GM23338 (cell line): ENCODE measurements around the gene PROSER2. TPM values are rescaled to one million over a fixed set of nuclear protein-coding genes. Genes with fewer than 3 reads are reported as not detected.

Source experiments
- ATAC-seq: fragments of 200-7000 bp; cut with Tn5 transposase; 3 replicates; pipeline ENCODE4 v1.9.1; 2020
- DNase-seq: peaks from one replicate; pipeline ENCODE4 v3.0.0-alpha.2; 2015; ENCODE audit warnings: low spot score
- H2AFZ ChIP-seq: fragments of 200-600 bp; sonication (generic); 2 replicates; pipeline ENCODE4 v1.8.0; 2016; ENCODE audit warnings: antibody characterized with exemption, mild to moderate bottlenecking, moderate library complexity
- H3F3A ChIP-seq: fragments of 200-600 bp; sonication (generic); replicated peaks from 2 replicates; pipeline ENCODE4 v1.8.0; 2017; ENCODE audit warnings: antibody characterized with exemption, mixed run types, low read depth
- H3K27ac ChIP-seq: fragments of 200-600 bp; sonication (generic); 2 replicates; pipeline ENCODE4 v1.6.1; 2016; ENCODE audit warnings: low read depth
- H3K27me3 ChIP-seq: fragments of 200-600 bp; sonication (generic); 2 replicates; pipeline ENCODE4 v1.8.0; 2016; ENCODE audit warnings: mild to moderate bottlenecking, mixed run types, moderate library complexity; ENCODE audit not compliant: insufficient read depth
- H3K36me3 ChIP-seq: fragments of 200-600 bp; sonication (generic); 2 replicates; pipeline ENCODE4 v1.8.0; 2016; ENCODE audit warnings: mild to moderate bottlenecking; ENCODE audit not compliant: insufficient read depth
- H3K4me1 ChIP-seq: fragments of 200-600 bp; sonication (generic); 2 replicates; pipeline ENCODE4 v1.8.0; 2016; ENCODE audit warnings: mild to moderate bottlenecking, moderate library complexity; ENCODE audit not compliant: insufficient read depth
- H3K4me2 ChIP-seq: fragments of 200-600 bp; sonication (generic); 2 replicates; pipeline ENCODE4 v1.7.1; 2017; ENCODE audit warnings: mixed run types
- H3K4me3 ChIP-seq: fragments of 200-600 bp; sonication (generic); 2 replicates; pipeline ENCODE4 v1.6.1; 2016; ENCODE audit warnings: mixed run types
- H3K79me2 ChIP-seq: fragments of 200-600 bp; sonication (generic); replicated peaks from 2 replicates; pipeline ENCODE4 v1.8.0; 2017; ENCODE audit warnings: mild to moderate bottlenecking; ENCODE audit not compliant: insufficient read depth
- H3K9me2 ChIP-seq: fragments of 200-600 bp; sonication (generic); 2 replicates; pipeline ENCODE4 v1.8.0; 2017; ENCODE audit not compliant: insufficient read depth
- H4K20me1 ChIP-seq: fragments of 200-600 bp; sonication (generic); replicated peaks from 2 replicates; pipeline ENCODE4 v1.8.0; 2017; ENCODE audit warnings: mild to moderate bottlenecking; ENCODE audit not compliant: insufficient read depth
- H3K27ac Mint-ChIP-seq: 2 replicates; pipeline ENCODE4 v1.8.0; 2020; ENCODE audit warnings: inconsistent platforms, mild to moderate bottlenecking, moderate library complexity, mixed read lengths
- H3K27me3 Mint-ChIP-seq: 3 replicates; pipeline ENCODE4 v1.8.0; 2022; ENCODE audit warnings: low read depth, mild to moderate bottlenecking, moderate library complexity, mixed read lengths, inconsistent platforms; ENCODE audit not compliant: insufficient read depth, poor library complexity
- H3K36me3 Mint-ChIP-seq: 3 replicates; pipeline ENCODE4 v1.8.0; 2021; ENCODE audit warnings: low read depth, mild to moderate bottlenecking, inconsistent platforms, moderate library complexity, mixed read lengths
- H3K4me1 Mint-ChIP-seq: 3 replicates; pipeline ENCODE4 v1.8.0; 2020; ENCODE audit warnings: mild to moderate bottlenecking, inconsistent platforms, mixed read lengths
- H3K4me3 Mint-ChIP-seq: 3 replicates; pipeline ENCODE4 v1.8.0; 2021; ENCODE audit warnings: moderate library complexity, mild to moderate bottlenecking, inconsistent platforms, mixed read lengths
- H3K9me3 Mint-ChIP-seq: 3 replicates; pipeline ENCODE4 v1.8.0; 2020; ENCODE audit warnings: moderate library complexity, mild to moderate bottlenecking, inconsistent platforms, mixed read lengths
- CREB1 ChIP-seq: fragments of 250-450 bp; sonication (Bioruptor Pico); IDR thresholded peaks from 2 replicates; pipeline ENCODE4 v1.5.0; 2020; ENCODE audit warnings: low read depth, mild to moderate bottlenecking, moderate library complexity
- EZH2 ChIP-seq: fragments of 200-600 bp; sonication (generic); IDR thresholded peaks from one replicate; pipeline ENCODE4 v1.8.0; 2017; ENCODE audit warnings: antibody characterized with exemption, mild to moderate bottlenecking, low read depth; ENCODE audit not compliant: unreplicated experiment
- EZH2phosphoT487 ChIP-seq: fragments of 200-600 bp; sonication (generic); IDR thresholded peaks from one replicate; pipeline ENCODE4 v1.8.1; 2018; ENCODE audit warnings: antibody characterized with exemption; ENCODE audit not compliant: unreplicated experiment
- NANOG ChIP-seq: IDR thresholded peaks from 2 replicates; pipeline ENCODE4 v1.6.1; 2016; ENCODE audit warnings: antibody characterized with exemption, borderline replicate concordance
- POLR2AphosphoS5 ChIP-seq: IDR thresholded peaks from 2 replicates; pipeline ENCODE4 v1.6.1; 2016; ENCODE audit warnings: antibody characterized with exemption, low read depth
- STAT1 ChIP-seq: IDR thresholded peaks from one replicate; pipeline ENCODE4 v1.6.1; 2016; ENCODE audit warnings: antibody characterized with exemption; ENCODE audit not compliant: unreplicated experiment
- ZNF331 ChIP-seq: fragments of 250-450 bp; sonication (Bioruptor Pico); IDR thresholded peaks from 2 replicates; pipeline ENCODE4 v1.5.0; 2020; ENCODE audit warnings: low read depth, mild to moderate bottlenecking, moderate library complexity
- polyA plus RNA-seq: library from polyadenylated mRNA; unstranded; fragments of >200 nt; fragmentation: Nextera tagmentation; extraction: Ambion mirVana; gene quantifications from 2 replicates; pipeline ENCODE4 v1.2.1, GENCODE V29; 2016
- total RNA-seq: library from RNA; depleted of rRNA; stranded (reverse); fragments of >200 nt; shearing (Covaris generic); gene quantifications from 2 replicates; pipeline ENCODE4 v1.2.3, GENCODE V29; 2014
- TF ChIP-seq, protein P1 (sequence below): fragments of 250-450 bp; sonication (Bioruptor Pico); IDR thresholded peaks from 2 replicates; pipeline ENCODE4 v1.5.0; 2020; ENCODE audit warnings: mild to moderate bottlenecking, moderate library complexity
- TF ChIP-seq, protein P2 (sequence below), 2 experiments: fragments of 200-600 bp in 1 of 2; sonication (generic) in 1 of 2; conservative IDR thresholded peaks; 2 replicates each; pipeline versions ENCODE4 v1.5.1 to v1.6.1; 2016 to 2017; ENCODE audit warnings: antibody characterized with exemption in 2 of 2, low read depth in 2 of 2, mild to moderate bottlenecking in 2 of 2, moderate library complexity in 1 of 2

Gene PROSER2
- total and polyA plus RNA-seq, 2 experiments from 2014 or later, result 4.2 to 10.8 TPM

DNA sequence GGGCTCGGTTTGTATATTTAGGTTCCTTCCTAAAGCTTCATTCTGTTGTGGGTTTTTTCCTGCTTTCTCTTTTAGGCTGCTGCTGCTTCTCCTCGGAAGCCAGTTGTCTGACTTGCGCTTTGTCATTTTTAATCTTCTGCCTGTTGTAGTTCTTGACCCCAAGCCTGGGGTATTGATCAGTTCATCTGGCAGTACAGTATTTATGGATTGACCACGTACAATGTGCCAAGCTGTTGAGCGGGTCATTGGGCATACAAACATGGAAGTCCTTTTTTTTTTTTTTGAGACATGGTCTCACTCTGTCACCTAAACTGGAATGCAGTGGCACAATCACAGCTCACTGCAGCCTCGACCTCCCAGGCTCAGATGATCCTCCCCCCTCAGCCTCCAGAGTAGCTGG lies 4.3 kb downstream of the PROSER2 start:
- ATAC-seq, result no peak
- H3K4me3 Mint-ChIP-seq, result no peak overlapping the region
- no peak overlapping the region for H2AFZ ChIP-seq
- no peak overlapping the region for H3K4me2 ChIP-seq
- H3K27ac ChIP-seq, result no peak overlapping the region
- H3K79me2 ChIP-seq, result peaks cover 12% of the 10 kb centered on the region
- H3K4me3 ChIP-seq, result no peak overlapping the region
- peaks cover 39% of the 10 kb centered on the region for H3K4me1 Mint-ChIP-seq
- peaks cover 16% of the 10 kb centered on the region for H3K4me1 ChIP-seq
- H4K20me1 ChIP-seq, result no peaks in the 10 kb centered on the region; the same call in 1 of the 2 replicates
- H3F3A ChIP-seq, result peaks cover 1% of the 10 kb centered on the region; the same call in 1 of the 2 replicates
- no peak overlapping the region for H3K27ac Mint-ChIP-seq
- H3K9me2 ChIP-seq, result no peaks in the 10 kb centered on the region
- no peaks in the 10 kb centered on the region for H3K36me3 ChIP-seq
- H3K27me3 Mint-ChIP-seq, result peaks cover 8% of the 10 kb centered on the region
- H3K36me3 Mint-ChIP-seq, result no peaks in the 10 kb centered on the region; the same call in 2 of the 3 replicates
- no peak for DNase-seq
- no peaks in the 10 kb centered on the region for H3K9me3 Mint-ChIP-seq
- H3K27me3 ChIP-seq, result peaks cover 15% of the 10 kb centered on the region
- TF ChIP-seq, protein P1, sequence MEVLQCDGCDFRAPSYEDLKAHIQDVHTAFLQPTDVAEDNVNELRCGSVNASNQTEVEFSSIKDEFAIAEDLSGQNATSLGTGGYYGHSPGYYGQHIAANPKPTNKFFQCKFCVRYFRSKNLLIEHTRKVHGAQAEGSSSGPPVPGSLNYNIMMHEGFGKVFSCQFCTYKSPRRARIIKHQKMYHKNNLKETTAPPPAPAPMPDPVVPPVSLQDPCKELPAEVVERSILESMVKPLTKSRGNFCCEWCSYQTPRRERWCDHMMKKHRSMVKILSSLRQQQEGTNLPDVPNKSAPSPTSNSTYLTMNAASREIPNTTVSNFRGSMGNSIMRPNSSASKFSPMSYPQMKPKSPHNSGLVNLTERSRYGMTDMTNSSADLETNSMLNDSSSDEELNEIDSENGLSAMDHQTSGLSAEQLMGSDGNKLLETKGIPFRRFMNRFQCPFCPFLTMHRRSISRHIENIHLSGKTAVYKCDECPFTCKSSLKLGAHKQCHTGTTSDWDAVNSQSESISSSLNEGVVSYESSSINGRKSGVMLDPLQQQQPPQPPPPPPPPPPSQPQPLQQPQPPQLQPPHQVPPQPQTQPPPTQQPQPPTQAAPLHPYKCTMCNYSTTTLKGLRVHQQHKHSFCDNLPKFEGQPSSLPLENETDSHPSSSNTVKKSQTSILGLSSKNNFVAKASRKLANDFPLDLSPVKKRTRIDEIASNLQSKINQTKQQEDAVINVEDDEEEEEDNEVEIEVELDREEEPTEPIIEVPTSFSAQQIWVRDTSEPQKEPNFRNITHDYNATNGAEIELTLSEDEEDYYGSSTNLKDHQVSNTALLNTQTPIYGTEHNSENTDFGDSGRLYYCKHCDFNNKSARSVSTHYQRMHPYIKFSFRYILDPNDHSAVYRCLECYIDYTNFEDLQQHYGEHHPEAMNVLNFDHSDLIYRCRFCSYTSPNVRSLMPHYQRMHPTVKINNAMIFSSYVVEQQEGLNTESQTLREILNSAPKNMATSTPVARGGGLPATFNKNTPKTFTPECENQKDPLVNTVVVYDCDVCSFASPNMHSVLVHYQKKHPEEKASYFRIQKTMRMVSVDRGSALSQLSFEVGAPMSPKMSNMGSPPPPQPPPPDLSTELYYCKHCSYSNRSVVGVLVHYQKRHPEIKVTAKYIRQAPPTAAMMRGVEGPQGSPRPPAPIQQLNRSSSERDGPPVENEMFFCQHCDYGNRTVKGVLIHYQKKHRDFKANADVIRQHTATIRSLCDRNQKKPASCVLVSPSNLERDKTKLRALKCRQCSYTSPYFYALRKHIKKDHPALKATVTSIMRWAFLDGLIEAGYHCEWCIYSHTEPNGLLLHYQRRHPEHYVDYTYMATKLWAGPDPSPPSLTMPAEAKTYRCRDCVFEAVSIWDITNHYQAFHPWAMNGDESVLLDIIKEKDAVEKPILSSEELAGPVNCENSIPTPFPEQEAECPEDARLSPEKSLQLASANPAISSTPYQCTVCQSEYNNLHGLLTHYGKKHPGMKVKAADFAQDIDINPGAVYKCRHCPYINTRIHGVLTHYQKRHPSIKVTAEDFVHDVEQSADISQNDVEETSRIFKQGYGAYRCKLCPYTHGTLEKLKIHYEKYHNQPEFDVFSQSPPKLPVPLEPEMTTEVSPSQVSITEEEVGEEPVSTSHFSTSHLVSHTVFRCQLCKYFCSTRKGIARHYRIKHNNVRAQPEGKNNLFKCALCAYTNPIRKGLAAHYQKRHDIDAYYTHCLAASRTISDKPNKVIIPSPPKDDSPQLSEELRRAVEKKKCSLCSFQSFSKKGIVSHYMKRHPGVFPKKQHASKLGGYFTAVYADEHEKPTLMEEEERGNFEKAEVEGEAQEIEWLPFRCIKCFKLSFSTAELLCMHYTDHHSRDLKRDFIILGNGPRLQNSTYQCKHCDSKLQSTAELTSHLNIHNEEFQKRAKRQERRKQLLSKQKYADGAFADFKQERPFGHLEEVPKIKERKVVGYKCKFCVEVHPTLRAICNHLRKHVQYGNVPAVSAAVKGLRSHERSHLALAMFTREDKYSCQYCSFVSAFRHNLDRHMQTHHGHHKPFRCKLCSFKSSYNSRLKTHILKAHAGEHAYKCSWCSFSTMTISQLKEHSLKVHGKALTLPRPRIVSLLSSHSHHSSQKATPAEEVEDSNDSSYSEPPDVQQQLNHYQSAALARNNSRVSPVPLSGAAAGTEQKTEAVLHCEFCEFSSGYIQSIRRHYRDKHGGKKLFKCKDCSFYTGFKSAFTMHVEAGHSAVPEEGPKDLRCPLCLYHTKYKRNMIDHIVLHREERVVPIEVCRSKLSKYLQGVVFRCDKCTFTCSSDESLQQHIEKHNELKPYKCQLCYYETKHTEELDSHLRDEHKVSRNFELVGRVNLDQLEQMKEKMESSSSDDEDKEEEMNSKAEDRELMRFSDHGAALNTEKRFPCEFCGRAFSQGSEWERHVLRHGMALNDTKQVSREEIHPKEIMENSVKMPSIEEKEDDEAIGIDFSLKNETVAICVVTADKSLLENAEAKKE (CRISPR knock-in tag), result no peak
- TF ChIP-seq ZNF331 (CRISPR knock-in tag) (no peak), STAT1 (no peak), EZH2 (no peak), EZH2phosphoT487 (no peak), NANOG (no peak), POLR2AphosphoS5 (no peak), CREB1 (no peak)
- TF ChIP-seq, protein P2, sequence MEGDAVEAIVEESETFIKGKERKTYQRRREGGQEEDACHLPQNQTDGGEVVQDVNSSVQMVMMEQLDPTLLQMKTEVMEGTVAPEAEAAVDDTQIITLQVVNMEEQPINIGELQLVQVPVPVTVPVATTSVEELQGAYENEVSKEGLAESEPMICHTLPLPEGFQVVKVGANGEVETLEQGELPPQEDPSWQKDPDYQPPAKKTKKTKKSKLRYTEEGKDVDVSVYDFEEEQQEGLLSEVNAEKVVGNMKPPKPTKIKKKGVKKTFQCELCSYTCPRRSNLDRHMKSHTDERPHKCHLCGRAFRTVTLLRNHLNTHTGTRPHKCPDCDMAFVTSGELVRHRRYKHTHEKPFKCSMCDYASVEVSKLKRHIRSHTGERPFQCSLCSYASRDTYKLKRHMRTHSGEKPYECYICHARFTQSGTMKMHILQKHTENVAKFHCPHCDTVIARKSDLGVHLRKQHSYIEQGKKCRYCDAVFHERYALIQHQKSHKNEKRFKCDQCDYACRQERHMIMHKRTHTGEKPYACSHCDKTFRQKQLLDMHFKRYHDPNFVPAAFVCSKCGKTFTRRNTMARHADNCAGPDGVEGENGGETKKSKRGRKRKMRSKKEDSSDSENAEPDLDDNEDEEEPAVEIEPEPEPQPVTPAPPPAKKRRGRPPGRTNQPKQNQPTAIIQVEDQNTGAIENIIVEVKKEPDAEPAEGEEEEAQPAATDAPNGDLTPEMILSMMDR (conservative IDR thresholded peaks at IDR 0.05; ENCODE audit: low read depth in 2 of 2), result no peak
